HTR-8/SVneo (cell line): ENCODE measurements around the gene NEFH.
"Not testable (repeated sequence)": the region's sequence is repeated elsewhere in the genome, so short reads cannot be mapped to it uniquely, and the experiment has no call there.

Experiments used
- DNase-seq: peaks from one replicate; pipeline ENCODE4 v3.0.0; 2011; ENCODE audit warnings: low spot score, mixed read lengths; ENCODE audit not compliant: insufficient read length
- FAIRE-seq: peaks from 2 replicates; lab custom pipeline; 2011; peaks lifted over from hg19 to GRCh38; lab: Jason Lieb, UNC

NEFH gene, protein sequence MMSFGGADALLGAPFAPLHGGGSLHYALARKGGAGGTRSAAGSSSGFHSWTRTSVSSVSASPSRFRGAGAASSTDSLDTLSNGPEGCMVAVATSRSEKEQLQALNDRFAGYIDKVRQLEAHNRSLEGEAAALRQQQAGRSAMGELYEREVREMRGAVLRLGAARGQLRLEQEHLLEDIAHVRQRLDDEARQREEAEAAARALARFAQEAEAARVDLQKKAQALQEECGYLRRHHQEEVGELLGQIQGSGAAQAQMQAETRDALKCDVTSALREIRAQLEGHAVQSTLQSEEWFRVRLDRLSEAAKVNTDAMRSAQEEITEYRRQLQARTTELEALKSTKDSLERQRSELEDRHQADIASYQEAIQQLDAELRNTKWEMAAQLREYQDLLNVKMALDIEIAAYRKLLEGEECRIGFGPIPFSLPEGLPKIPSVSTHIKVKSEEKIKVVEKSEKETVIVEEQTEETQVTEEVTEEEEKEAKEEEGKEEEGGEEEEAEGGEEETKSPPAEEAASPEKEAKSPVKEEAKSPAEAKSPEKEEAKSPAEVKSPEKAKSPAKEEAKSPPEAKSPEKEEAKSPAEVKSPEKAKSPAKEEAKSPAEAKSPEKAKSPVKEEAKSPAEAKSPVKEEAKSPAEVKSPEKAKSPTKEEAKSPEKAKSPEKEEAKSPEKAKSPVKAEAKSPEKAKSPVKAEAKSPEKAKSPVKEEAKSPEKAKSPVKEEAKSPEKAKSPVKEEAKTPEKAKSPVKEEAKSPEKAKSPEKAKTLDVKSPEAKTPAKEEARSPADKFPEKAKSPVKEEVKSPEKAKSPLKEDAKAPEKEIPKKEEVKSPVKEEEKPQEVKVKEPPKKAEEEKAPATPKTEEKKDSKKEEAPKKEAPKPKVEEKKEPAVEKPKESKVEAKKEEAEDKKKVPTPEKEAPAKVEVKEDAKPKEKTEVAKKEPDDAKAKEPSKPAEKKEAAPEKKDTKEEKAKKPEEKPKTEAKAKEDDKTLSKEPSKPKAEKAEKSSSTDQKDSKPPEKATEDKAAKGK

DNA sequence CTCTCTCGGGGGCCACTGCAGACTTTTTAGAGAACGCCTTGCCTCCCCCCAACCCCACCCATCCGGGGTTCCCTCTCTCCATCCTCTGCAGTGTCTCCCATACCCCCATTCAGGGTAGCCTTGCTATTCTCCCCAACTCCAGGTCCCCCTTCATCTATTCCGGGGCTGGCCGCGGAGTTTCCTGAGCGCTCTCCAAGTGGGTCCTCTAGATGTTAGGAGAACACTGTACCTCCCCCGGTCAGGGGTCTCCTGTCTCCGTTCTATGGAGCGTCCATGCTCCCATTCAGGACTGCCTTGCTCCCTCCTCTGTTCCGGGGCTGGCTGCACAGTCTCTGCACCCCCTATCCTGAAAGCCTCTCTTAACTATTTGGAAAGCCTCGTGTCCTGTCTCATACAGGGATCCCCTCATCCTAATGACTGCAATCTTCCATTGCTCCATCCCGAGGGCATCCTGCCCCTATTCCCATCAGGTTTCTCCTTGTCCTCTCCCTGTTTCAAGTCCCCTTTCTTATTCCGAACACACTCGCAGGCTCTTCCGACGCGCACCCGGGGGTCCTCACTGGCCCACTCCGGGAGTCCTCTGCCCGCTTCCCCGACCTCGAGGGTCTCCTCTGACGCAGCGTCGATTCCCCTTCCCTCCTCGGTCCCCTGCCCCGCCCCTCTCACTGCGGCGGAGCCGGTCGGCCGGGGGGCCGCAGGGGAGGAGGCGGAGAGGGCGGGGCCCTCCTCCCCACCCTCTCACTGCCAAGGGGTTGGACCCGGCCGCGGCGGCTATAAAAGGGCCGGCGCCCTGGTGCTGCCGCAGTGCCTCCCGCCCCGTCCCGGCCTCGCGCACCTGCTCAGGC, at the start of gene NEFH:
TSS of gene NEFH (plus strand) at position 802 of the 845 bp plus-strand sequence. CDS start 45 bp downstream, outside the sequence.
- DNase-seq = no peak
- no peak for FAIRE-seq

DNA sequence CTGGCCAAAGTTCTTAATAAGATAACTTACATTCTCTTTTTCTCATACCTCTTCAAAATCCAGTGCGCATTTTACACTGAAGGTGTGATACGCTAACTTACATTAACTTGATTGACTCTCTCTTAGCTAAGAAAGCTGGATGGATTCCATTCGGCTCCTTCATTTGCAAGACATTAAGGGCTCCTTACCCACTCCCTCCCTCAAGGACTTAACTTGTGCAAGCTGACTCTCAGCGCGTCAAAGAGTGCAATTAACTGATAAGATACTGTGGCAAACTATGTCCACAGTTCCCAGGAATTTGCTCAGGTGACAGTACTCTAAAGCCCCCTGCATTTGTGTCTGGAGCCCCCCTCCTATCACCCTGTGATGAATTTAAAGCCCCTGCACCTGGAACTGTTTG, 48.0 kb upstream of the NEFH start:
- FAIRE-seq (no peak), DNase-seq (no peak)

DNA sequence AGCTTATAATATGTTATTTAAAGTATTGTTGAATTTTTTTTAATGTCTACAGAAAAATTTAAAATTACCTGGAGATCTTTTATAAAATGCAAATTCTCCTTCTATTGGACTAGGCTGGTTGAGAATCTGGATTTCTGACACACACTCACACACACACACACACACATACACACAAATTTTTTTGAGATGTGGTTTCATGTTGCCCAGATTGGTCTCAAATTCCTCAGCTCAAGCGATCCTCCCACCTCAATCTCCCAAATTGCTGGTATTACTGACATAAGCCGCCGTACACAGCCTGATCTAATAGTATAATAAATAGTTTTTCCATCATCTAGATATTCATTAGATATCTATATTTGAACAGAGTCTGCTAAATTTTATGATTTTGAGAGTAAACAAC, 46.2 kb upstream of the NEFH start:
- FAIRE-seq = no peak
- DNase-seq = no peak

DNA sequence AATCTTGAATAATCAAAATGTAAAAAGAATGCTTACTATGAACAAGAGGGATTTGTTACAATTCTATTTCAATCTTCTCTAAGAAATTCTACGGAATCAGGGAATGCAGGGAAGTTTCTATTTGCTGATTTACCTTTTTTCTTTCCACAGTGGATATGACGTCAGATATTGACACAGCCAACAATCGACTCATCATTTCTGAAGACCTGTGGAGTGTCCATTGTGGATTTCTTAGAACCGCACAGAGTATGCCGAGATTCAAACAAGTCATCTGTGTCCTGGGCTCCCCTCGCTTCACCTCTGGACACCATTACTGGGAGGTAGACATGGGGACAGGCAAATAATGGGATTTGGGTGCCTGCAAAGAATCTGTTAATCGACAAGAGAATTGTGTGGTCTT, 45.7 kb upstream of the NEFH start:
- no peak for DNase-seq
- no peak for FAIRE-seq

DNA sequence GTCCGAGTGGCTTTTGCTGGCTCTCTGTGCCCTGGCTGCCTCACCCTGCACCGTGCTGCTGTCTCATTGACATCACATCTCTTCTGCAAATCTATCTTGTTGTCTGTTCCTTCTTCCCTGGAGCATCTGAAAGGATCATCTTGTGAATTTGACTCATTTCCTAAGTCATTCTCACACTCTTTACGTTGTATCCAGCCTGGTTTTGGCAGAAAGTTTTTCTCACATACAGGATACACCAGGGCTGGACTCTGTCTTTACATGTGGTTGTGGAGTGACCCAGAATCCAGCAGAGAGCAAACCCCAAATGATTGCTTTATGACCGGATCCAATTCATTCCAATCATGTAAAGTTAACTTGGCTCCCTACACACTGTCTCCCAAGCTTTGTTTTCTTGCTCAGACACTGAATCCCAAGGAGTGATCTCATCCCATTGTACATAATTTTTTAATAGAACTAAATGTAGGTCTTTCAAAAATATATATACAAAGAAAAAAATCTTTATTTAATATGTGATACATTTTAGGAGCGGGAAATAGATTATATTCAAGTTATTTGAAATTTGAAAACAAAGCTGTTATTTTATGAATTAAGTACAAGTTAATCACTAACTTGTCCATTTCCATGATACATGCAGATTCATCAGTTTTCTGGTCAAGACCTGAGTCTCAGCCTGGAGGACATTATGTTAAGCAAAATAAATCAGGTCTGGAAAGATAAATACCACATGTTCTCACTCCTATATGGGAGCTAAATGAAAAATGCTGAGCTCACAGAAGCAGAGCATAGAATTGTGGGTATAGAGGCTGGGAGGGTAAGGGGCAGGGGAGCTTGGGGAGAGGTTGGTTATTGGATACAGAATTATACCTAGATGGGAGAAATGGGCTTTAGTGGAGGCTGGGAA, 44.5 kb upstream of the NEFH start:
- FAIRE-seq = no peak
- DNase-seq = no peak

DNA sequence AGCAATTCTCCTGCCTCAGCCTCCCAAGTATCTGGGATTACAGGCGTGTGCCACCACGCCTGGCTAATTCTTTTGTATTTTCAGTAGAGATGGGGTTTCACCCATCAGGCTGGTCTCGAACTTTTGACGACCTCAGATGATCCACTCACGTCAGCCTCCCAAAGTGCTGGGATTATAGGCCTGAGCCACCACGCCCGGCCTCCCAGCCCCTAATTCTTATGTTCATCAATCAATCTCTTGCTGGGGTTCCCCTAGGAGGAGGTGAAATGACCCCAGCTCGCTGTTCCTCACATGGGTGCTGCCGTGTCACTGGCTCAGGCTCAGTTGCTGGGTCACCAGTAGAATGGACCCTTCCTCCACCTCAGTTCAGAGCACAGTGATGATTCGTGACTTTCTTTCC, 41.7 kb upstream of the NEFH start, which contains the start of gene RFPL1:
TSS of gene RFPL1 (plus strand) at position 301 of the 400 bp plus-strand sequence.
- not testable (repeated sequence) for FAIRE-seq, DNase-seq

DNA sequence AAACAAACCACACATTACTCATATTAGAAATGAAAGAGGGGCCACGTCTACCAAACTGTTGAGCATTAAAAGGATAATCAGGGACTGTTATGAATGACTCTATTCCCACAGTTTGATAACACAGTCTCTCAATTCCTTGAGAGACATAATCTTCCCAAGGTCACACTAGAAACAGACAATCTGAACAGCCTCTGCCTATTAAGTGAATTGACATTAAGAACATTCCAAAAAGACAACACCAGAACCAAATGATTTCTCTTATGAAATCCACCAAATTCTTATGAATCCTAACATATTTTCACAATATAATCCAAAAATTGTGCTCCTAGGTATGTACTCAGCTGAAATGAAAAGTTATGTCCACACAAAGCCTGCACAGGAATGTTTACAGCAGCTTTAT, 37.0 kb upstream of the NEFH start:
- FAIRE-seq (no peak), DNase-seq (no peak)

DNA sequence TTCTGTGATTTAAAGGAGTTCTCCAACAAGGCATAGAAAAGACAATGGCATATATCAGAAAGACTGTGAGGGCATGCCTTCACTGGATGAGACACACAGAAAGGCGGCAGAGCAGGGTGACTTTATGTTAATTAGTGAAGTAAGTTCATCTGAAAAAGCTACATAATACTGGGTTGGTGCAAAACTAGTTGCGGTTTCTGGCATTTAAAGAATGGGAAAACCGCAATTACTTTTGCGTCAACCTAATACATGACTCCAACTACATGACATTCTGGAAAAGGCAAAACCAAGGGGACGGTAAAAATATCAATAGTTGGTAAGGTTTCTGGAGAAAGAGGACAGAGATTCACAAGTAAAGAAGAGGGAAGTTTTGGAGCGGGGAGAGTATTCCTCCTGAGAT, 36.6 kb upstream of the NEFH start:
- DNase-seq (no peak), FAIRE-seq (no peak)

DNA sequence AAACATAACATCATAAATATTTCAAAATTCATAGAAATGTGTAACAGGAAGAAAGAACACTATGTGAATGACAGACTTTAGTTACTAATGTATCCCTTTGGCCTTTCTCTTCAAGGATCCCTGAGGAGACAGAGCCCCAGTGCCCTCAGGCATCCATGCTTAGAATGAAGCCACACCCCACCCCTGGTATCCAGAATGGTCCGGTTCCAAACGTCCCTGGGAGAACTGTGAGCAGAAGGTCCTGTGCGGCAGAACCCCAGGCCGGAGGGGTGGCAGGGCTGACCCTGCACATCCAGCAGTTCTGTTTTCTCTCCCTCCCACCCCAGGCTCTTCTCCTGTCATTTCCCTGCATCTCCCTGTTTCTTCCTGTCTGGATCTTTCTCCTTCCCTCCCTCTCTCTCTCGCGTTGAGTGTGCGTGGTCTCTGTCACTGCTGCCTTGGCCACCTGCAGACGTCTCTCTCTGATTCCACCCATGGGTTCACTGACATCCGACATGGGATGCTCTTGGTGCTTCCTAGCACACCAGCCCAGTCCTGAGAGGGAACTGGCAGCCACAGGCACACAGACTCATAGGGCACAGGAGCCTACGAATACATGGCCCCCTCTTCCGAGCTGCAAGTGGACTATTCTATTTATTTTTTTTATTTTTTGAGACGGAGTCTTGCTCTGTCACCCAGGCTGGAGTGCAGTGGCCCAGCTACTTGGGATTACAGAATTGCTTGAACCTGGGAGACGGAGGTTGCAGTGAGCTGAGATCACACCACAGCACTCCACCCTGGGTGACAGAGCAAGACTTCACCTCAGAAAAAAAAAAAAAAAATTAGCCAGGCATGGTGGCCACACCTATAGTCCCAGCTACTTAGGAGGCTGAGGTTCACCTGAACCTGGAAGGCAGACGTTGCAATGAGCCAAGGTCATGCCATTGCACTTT, 35.9 kb upstream of the NEFH start:
- DNase-seq (no peak), FAIRE-seq (no peak)

DNA sequence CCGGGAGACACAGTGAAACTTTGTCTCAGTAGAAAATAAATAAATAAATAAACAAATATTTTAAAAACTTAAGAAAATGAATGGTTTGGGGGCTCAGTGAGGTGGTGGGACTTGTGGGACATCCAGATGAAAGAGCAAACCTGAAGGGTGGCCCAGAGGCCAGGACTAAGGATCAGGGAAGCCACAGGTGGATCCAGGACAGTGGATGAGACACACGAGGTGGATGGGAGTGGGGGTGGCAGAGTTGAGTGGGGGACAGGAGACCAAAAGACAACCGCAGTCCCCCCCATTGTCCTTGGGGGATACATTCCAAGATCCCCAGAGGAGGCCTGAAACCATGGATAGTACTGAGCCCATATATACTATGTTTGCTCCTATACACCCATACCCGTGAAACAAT, 34.5 kb upstream of the NEFH start:
- FAIRE-seq (no peak), DNase-seq (no peak)

DNA sequence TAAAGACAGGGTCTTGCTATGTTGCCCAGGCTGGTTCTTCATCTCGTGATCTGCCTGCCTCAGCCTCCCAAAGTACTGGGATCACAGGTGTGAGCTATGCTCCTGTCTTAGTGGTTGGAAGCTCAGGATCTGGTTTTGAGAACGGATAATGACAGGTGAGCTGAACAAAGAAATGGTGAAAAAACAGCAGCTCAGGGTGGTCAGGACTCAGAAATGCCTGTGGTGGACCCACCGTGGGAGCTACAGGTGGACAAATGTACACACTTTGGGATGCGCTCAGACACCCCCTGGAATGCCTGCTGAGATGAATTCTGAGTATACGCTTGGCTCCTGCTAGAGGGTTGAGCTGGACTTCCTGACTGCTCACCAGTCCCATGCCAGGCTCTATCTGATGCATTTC, 32.1 kb upstream of the NEFH start:
- no peak for FAIRE-seq
- no peak for DNase-seq

DNA sequence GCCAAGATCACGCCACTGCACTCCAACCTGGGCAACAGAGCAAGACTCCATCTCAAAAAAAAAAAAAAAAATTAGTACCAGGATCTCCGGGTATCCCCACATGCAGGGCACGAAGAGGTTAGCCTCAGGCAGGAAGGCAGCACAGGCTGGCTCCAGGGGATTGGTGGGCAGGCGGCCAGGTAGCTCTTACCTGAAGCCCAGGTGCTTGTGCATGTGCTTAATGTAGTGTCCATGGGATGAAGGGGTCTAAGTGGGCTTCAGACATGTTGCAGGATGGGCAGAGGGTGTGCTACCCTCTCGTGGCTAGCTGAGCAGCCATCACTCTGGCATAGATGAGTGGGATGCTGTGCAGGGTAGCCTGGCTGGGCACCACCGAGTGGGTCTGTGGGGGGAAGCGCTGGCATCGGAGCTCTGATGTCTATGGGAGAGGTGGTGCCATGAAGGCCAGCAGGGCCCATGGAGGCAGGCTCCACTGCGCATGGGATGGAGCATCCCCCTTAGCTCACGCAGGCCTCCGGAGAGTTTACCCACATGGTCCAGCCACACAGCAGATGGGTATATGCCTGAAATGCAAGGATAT, 30.6 kb upstream of the NEFH start:
- DNase-seq (no peak), FAIRE-seq (no peak)

DNA sequence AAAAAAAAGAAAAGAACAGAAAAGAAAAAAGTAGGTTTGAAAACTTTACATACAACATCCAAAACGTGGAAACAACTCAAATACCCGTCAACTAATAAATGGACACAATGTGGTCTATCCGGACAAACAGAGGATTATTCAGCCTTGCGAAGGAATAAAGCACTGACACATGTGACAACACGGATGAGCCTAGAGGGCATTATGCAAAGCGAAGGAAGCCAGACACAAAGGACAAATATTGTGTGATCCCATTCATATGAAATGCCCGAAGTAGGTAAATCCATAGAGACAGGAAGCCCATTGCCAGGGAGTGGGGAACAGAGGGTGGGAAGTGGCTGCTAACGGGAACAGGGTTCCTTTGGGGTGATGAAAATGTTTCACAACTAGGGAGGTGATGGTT, 29.8 kb upstream of the NEFH start:
- FAIRE-seq = no peak

DNA sequence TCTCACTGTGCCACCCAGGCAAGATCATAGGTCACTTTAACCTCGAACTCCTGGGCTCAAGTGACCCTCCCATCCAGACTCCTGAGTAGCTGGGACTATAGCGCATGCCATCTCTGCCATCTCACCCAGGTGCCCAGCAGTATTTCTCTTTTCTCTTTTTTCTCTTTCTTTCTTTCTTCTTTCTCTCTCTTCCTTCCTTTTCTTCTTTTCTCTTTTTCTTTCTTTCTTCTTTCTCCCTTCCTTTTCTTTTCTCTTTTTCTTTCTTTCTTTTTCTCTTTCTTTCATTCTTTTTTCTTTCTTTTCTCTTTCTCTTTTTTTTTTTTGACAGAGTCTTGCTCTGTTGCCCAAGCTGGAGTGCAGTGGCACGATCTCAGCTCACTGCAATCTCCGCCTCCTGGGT, 28.2 kb upstream of the NEFH start:
- DNase-seq (no peak), FAIRE-seq (no peak)

More for the DNA sequence above, 29.8 kb upstream of the NEFH start:
- DNase-seq = no peak

DNA sequence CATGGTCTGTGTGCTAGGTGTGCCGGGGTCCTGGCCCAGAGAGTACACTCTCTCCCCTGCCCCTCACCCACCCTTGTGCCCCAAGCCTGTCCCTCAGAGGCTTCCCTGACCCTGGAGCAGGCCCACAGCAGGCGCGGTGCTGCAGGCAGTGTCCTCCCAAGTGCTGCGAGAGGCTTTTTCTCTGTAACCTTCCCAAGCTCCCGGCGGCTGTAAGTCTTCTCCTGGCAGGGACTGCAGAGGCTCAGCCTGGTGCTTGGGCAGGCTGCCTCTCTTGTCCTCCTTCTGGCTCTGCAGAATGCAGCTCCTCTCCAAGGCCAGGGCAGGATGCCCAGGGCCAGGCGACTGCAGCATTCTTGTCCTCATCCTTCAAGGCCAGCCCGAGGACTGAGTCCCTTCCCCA, 25.7 kb upstream of the NEFH start:
- no peak for FAIRE-seq
- no peak for DNase-seq

DNA sequence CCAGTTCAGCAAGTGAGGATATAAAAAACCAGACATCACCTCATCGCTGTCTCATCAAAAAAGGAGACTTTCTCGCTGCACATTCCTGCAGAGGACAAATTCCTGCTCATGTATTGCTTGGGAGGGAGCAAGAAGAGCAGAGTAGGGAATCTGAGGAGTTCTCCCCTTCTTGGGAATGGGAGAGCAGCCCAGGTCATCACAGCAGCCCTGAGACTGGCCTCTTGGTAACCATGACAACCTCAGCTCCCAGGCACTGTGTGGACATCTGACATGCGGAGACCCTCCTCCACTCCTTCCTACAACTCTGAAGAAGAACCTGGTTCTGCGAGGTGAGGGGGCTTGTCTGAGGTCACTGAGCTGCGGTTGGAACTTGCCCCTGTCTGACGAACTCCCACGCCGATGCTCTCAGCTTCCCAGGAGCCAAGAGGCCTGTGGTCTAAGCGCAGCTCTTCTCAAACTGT, 23.8 kb upstream of the NEFH start:
- FAIRE-seq (no peak), DNase-seq (no peak)

DNA sequence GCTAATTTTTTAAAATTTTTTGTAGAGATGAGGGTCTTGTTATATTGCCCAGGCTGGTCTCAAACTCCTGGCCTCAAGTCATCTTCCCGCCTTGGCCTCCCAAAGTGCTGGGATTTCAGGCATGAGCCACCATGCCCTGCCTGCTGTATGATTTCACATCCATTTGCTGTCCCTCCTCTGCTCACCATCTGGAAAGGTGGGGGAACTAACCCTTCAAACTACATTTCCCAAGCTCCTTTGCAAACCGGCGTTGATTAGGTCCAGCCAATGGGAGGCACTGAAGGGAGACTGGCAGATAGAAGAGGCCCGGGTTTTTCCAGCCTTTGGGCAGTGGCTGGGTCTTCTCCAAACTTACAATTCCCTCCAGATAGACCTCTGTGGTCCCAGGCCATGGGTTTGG, 22.3 kb upstream of the NEFH start:
- FAIRE-seq (no peak), DNase-seq (peak; percentile 66)

DNA sequence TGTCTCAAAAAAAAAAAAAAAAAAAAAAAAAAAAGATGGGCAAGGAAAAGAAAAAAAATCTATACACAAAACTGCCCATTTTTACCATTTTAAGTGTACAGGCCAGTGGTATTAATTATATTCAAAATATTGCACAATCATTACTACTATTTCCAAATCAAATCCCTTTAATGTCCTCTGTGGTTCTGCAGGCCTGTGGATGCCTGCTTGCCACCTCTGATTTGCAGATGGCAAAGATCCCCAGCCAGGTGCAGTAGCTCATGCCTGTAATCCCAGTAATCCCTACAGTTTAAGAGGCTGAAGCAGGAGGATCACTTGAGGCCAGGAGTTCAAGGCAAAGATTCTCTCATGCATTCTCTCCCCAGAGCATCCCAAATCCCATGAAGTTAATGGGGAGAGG, 21.5 kb upstream of the NEFH start:
- FAIRE-seq = no peak
- no peak for DNase-seq
